ENCODE results near the gene CLPSL2.

CLPSL2 gene, protein sequence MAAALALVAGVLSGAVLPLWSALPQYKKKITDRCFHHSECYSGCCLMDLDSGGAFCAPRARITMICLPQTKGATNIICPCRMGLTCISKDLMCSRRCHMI

DNA sequence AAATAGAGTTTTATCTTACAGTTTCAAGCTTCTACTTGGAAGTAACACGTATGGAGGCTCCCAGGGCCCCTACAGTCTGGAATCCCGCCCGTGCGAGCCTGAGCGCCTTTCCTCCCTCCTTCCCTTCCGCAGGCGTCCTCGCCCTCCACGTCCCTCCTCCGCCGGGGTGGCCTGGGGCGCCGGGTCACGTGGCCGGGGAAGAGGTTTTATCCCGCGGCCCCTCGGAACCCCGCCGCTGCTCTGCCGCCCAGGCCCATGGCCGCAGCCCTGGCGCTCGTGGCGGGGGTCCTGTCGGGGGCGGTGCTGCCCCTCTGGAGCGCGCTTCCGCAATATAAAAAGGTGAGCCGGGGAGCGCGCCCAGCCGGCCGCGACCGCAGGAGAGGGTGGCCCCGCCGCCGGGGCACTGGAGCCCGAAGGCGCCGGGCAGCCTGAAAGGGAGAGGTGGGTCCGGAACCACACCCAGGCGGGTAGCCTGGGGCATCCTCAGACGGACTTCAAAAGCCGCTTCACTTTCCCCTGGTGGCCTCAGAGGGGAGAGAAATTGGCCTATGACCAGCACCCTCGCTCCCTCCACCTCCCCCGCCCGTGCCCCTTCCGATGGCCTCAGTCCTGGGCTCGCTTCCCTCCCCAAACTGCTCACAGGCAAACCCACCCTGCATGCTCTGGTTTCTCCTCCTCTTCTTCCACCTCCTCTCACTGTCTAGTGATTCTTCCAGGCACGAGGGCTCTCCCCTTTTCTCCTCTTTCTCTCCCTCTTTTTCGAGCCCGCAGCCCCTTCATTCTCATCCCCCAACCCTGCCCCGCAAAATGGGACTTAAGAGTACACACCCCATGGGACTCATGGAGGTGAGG is at the start of gene CLPSL2:
CLPSL2 (plus strand) TSS at position 235 of the 852 bp plus-strand sequence; CDS start at position 256, 21 bp downstream.
- in situ Hi-C loops (cut with MboI; ENCODE audit: low sequenced_read_pairs): no loop called here

DNA sequence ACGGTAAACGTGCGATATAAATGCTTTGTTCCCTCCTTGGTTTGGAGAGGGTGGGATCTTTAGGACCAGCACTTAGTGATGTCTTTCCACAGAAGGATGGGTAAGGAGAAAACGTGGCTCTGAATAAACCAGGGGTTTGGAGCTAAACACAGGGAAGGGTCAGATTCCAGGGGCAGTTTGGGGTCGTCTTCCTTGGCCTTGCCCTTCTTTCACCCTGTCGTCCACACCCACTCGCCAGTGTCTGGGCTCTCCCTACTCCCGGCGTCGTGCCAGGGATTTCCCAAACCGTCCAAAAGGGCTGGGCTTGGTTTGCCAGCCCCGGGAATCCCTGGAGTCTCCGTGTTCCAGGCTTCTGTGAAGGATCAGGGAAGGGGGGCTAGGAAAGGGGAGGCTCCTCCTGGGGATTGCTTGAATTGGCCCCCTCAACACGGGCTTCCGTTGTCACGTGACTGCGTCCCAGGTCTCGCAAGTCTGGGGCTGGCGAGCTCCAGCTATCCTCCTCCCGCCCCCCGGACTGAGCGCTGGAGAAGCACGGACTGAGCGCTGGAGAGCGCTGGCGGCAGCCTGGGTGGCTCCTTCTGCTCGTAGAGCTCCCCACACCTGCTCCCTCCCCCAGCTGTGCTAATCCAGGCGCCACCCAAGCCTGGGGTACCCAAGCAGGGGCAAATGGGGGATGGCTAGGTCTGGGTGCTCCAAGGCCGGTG is 49.0 kb upstream of the CLPSL2 start:
- in situ Hi-C loops (cut with MboI; ENCODE audit: low sequenced_read_pairs): loop anchor here (25.0 kb wide), 1 partner anchor 415 kb away; no protein-coding TSS in a partner anchor

DNA sequence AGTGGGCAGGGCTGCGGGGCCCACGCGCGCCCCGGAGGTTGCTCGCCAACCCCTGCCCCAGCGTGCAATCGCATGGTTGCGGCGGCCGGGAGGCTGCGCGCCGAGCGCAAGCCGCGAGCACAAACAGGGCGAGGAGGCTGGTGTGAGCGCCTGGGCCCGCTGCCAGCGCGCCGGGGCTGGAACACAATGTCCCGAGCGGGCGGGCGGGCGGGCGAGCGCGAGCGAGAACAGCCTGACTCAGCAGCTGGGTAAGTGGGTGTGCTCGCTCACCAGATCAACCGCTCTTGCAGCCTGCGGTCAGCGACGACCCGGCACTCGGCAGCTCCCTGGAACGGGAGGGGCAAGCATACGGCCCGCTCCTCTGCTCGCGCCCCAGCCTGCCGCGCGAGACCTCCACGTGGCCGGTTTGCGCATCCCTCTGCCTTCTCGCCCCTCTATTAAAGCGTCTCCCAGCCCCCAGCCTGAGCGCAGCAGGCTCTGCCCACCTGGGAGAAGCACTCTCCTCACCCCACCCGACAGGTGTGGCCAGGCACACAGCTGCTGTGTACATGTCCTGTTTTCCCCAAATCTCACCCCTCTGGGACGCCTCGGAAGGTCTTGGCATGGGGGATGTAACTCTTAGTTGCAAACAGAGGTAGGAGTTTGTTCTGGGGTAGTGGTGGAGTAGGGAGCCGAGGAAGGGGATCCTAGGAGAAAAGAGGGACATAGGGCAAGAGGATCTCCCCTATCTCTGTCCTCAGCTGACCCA is 48.3 kb upstream of the CLPSL2 start:
- in situ Hi-C loops (cut with MboI; ENCODE audit: low sequenced_read_pairs): loop anchor here (25.0 kb wide), 1 partner anchor 416 kb away; no protein-coding TSS in a partner anchor

DNA sequence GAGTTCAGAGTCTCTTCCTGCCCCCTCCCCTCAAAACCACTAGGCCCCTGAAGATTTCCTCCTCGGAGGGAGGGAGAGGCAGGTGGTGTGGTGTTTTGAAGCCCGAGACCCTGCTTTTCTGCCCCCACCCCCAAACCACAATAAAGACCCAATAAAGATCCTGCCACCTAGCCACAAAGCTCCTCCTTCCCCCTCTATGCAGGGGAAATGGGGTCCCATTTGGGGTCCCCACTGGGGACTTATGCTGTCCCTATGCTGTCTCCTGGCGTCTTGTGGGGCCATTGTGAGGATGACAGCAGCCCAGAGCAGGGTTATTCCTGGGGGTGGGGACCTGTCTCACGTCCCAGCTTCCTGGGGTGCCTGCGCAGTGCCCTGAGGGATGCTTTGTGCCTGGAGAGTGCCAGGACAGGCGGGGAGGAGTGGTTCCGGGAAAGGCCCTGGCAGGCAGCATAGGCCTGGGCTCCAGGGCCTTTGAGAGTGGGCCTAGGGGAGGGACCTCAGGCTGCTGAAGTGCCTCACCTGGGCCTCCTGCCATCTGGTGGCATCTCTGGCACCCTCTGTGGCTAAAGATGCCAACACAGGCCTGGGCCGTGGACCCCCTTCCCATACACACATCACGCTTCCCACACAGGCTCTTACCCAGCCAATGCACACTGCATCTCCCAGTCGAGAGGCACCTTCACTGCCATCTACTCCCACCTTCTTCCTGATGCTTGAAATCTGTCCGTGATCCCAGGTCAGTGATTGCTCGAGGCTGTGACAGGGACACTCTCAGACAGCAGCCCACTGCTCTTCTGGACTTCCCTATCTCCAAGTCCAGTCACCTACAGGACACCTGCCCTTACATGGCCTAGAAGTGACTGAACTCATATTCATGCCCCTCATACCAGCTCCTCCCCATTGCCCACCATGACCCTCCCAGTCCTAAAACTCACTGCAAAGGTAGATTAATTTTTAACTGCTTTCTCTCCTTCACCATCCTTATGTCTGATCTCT is 47.4 kb upstream of the CLPSL2 start:
- in situ Hi-C loops (cut with MboI; ENCODE audit: low sequenced_read_pairs): loop anchor here (25.0 kb wide), 1 partner anchor 417 kb away; no protein-coding TSS in a partner anchor

DNA sequence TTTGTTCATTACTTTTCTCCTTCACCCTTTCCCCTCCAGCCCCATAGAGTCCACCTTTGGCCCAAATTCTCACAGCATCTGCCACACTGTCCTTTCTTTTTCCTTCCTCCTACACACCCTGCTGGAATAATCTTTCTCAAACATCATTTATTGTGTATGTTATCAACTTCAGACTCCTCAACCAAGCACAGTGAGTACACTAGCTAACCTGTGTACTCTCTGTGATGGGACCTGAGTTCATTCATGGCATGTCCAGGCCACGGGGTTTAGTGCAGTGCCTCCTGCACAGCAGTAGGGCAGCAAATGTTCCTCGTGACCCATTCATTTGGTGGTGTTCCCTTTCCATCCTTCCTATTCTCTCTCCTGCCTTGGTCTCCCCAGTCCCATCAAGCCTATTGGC is 46.7 kb upstream of the CLPSL2 start:
- in situ Hi-C loops (cut with MboI; ENCODE audit: low sequenced_read_pairs): loop anchor here (25.0 kb wide), 1 partner anchor 417 kb away; no protein-coding TSS in a partner anchor

DNA sequence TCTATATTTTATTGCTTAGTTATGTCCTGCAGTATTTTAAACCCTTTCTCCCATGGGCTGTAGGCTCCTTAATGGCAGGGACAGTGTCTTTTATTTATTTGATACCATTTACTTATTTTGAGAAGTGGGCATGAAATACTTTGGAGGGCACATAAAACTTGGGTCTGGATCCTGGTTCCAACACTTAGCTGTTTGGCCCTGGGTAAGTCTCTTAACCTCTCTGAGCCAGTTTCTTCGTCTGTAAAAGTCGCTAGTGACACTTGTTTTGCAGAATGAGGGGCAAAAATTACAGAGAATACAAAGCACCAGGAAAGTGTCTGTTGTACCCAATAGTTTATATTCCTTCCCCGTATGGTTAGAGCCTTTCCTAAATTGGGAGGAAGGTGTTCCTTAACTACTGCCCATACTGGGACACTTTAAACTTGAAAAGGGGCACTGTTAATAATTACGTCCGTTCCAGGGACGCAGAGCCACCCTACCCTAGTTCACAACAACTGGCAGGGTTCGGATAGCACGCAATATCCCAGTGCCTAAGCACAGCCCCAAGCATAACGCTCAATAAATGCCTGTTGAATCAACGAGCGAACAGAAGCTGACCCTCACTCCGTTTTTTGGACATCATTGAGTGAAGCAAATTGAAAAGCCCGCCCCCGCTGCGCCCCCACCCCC is 45.5 kb upstream of the CLPSL2 start:
- in situ Hi-C loops (cut with MboI; ENCODE audit: low sequenced_read_pairs): loop anchor here (25.0 kb wide), 1 partner anchor 419 kb away; no protein-coding TSS in a partner anchor

DNA sequence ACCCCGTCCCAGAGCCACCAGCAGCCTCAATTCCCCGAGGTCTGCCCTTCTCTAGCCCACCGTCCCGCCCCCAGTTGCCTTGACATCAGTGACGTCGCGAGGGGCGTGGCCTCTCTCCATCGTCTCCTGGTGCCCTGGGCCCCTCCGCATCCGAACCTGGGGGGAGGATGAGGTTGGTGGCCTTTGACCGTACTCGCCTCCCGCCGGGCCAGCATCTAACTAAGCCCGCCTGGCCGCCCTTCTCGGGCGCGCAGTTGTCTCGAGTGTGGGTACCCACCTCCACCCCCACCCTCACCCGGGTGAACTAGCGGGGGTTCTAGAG is 45.0 kb upstream of the CLPSL2 start:
- in situ Hi-C loops (cut with MboI; ENCODE audit: low sequenced_read_pairs): loop anchor here (25.0 kb wide), 1 partner anchor 419 kb away; no protein-coding TSS in a partner anchor

DNA sequence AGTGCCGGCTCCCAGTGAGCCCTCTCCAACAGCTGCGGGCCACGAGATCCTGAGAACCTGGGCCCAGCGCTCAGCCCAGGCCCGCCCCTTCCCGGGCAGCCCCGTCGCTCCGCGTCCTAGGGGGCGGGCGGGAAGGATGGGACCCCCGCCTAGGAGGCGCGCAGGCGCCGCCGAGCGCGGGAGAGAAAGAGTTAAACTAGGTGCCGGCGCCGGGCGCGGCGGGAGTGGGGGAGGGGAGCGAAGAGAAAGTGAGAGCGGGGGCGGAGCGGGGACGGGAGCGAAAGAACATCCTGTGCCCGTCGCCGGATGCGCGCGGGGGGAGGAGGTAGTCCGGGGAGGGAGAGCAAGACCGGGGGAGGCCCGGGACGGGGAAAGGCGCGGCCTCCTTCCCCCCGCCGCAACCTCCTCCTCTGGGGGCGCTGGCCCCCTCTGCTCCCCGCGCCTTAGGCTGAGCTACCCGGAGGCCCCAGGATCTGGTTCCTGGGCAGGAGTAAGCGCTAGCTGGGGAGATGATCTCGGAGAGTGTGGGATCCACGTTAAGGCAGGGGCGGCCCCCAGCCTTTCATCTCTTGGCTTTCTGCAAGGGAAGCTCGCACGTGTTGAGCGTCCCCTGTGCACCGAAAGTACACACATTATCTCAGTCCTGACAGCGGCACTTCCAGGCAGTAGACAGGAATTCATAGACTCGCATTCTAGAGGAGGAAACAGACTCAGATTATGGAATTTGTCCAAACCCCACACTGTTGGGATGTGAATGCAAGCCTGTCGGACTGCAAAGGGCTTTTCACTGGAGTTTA is 44.5 kb upstream of the CLPSL2 start:
- in situ Hi-C loops (cut with MboI; ENCODE audit: low sequenced_read_pairs): loop anchor here (25.0 kb wide), 1 partner anchor 420 kb away; no protein-coding TSS in a partner anchor

DNA sequence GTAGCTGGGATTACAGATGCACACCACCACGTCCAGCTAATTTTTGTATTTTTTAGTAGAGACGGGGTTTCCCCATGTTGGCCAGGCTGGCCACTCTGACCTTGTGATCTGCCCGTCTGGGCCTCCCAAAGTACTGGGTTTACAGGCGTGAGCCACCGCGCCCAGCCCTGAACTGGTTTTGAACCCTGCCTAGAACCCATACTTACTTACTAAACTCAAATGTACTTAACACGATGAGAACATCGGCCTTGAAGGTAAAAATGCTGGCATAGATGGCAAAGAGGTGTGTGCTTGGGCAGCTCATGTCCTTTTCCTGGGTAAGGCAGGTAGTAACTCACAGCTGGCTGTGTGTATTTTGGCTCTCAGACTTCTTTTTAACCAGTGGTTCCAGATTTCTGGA is 42.8 kb upstream of the CLPSL2 start:
- in situ Hi-C loops (cut with MboI; ENCODE audit: low sequenced_read_pairs): loop anchor here (25.0 kb wide), 1 partner anchor 421 kb away; no protein-coding TSS in a partner anchor

DNA sequence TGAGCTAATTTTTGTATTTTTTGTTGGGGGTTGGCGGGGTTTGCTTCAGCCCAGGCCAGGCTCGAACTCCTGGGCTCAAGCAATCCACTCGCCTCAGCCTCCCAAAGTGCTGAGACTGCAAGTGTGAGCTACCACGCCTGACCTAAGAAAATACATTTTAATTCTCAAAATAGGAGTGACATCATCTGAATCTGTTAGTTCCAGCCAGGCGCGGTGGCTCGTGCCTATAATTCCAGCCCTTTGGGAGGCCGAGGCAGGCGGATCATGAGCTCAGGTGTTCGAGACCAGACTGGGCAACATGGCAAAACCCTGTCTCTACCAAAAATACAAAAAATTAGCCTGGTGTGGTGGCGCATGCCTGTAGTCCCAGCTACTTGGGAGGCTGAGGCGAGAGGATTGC is 42.1 kb upstream of the CLPSL2 start:
- in situ Hi-C loops (cut with MboI; ENCODE audit: low sequenced_read_pairs): loop anchor here (25.0 kb wide), 1 partner anchor 422 kb away; no protein-coding TSS in a partner anchor

DNA sequence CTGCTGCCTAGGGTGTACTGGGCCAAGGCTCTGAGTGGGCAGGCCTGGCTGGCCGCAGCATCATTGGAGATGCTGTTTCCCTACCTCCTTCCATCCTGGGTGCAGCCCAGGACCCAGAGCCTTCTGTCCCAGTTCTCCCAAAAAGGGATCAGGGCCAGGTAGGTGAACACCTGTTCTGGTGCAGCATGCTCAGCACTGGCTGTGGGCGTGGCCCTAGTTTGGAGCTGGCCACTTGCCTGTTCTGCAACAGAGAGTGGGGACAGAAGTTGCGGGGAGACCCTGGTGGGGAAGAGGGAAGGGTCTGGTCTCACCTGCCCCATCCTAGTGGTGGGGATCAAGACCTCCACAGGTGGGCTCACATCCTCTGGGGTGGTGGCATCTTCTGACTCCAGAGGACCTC is 40.9 kb upstream of the CLPSL2 start:
- in situ Hi-C loops (cut with MboI; ENCODE audit: low sequenced_read_pairs): loop anchor here (5.0 to 25.0 kb wide), 2 partner anchors 153 to 423 kb away; no protein-coding TSS in a partner anchor

DNA sequence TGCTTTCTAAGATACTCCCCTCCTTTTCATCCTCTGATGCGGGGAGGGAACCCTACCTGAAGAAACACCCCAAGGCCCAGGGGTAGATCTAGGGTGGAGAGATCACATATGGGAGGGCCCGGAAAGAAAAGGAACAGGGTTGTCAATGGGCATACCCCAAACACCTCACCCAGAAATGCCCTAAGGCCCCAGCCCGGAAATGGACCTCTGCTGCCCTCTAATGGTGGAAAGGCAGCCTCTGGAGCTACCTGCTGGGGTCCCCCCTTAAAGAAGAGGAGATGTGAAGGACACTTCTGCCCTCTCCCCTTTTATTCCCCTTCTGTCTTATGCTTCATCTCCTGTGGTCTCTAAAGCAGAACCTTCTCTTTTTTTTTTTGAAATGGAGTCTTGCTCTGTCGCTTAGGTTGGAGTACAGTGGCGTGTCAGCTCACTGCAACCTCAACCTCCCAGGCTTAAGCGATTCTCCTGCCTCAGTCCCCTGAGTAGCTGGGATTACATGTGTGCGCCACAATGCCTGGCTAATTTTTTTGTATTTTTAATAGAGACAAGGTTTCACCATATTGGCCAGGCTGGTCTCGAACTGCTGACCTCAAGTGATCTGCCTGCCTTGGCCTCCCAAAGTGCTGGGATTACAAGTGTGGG is 40.0 kb upstream of the CLPSL2 start:
- in situ Hi-C loops (cut with MboI; ENCODE audit: low sequenced_read_pairs): loop anchor here (5.0 to 25.0 kb wide), 2 partner anchors 154 to 424 kb away; no protein-coding TSS in a partner anchor

DNA sequence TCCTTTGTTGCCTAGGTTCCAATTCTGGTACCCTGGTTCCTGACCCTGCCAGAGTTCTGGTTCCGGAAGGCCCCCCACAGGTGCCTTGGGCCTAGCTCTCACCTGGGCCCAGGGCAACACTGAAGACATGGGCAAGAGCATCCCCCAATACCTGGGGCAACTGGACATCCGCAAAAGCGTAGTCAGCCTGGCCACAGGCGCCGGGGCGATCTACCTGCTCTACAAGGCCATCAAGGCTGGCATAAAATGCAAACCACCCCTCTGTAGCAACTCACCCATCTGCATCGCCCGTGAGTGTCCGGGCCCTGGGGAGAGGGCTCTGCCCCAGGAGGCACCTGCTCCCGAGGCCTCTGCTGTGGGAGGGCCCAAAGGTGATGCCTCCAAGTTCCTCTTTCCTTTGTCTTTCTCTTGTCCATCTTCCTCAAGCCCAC is 39.4 kb upstream of the CLPSL2 start, which contains the start of gene ARMC12:
ARMC12 (plus strand) TSS at position 51 of the 431 bp plus-strand sequence; CDS start at position 128, 77 bp downstream.
- in situ Hi-C loops (cut with MboI; ENCODE audit: low sequenced_read_pairs): loop anchor here (5.0 to 25.0 kb wide), 2 partner anchors 155 to 425 kb away; no protein-coding TSS in a partner anchor

DNA sequence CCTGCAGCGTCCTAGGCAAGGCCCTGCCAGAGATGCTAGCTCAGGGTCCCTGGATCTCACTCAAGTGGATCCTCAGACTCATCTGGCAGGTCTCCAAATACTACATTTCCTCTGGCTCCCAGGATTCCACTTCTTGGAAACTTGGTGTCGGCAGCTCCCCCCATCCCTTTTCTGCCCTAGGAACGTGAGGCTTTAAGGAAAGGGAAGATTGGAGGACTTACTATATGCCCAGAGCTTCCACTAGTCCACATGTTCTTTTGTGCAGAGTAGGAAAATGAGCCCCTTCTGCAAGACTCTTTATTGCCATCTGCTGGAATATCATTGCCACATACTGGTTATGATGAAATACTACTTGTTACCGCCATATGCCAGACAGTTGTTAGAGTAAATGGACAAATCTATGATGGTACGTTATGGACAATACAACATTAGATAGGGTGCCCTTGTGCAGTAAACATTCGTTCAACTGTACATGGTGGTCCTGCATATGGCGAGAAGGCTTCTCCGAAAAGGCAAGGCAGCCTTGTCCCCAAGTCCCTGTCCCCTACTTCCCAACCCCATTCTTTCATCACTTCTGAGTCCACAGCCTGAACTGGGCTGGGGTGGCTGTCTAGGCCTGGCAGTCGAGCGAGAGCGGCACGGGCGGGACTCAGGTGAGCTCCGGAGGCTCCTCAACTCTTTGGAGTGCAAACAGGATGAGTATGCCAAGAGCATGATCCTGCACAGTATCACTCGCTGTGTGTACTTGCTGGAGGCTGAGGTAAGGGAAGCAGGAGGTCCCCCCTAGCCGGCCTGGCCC is 38.8 kb upstream of the CLPSL2 start:
- in situ Hi-C loops (cut with MboI; ENCODE audit: low sequenced_read_pairs): loop anchor here (5.0 to 25.0 kb wide), 2 partner anchors 155 to 425 kb away; no protein-coding TSS in a partner anchor

DNA sequence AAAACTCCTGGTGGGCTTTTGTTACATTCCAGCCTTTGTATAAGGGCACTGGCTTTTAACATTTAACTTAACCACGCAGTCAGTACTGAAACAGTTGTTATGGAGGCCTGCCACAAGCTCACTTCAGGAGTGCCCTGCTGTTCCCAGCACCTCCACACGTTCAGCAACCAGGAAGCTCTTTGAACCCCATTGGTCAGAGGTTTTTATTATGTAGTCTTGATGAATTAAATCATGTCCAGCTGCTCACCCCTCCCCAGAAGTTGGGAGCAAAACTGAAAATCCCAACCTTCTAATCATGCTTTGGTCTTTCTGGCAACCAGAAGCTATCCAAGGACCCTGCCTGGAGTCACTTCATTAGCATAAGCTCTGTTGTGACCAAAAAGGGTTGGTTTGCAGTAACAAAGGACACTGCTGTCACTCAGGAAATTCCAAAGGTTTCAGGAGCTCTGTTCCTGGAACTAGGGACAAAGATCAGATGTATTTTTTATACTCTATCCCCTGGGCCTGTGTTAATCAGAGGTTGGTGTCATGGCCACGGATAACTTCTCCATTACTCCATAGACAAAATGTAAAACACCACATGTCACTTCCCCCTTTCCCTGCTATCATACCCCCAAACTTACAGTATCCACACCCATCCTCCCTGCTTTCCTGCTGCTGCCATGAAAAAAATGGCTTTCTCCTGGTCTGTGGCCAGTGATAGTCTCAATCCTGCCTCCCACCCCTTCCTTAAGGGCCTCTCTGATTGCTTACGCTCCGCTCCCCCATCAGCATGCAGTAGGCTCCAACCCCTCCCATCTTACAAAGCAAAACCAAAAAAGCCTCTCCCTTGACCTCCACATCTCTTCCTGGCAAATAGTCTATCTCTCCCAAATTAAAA is 36.5 kb upstream of the CLPSL2 start:
- in situ Hi-C loops (cut with MboI; ENCODE audit: low sequenced_read_pairs): loop anchor here (5.0 to 25.0 kb wide), 2 partner anchors 158 to 428 kb away; no protein-coding TSS in a partner anchor
